Smooth muscle cell (in vitro differentiated cells): Measurements from ENCODE around the gene SH3GL1. TPM values are rescaled to one million over a fixed set of nuclear protein-coding genes. Genes with fewer than 3 reads are reported as not detected.

ENCODE experiments used
- DNase-seq: peaks from one replicate; lab custom pipeline; 2025; ENCODE audit not compliant: unreplicated experiment; lab: John Stamatoyannopoulos, UW
- H2AFZ ChIP-seq: fragments of 200-600 bp; sonication (generic); 2 replicates; pipeline ENCODE4 v1.6.0; 2016; ENCODE audit warnings: antibody characterized with exemption, low read depth, mild to moderate bottlenecking
- H3F3A ChIP-seq: fragments of 200-600 bp; sonication (generic); 2 replicates; pipeline ENCODE4 v1.6.0; 2017; ENCODE audit warnings: antibody characterized with exemption, low read depth
- H3K27ac ChIP-seq: fragments of 200-600 bp; sonication (generic); 2 replicates; pipeline ENCODE4 v1.5.1; 2016; ENCODE audit warnings: low read depth, mild to moderate bottlenecking
- H3K27me3 ChIP-seq: fragments of 200-600 bp; sonication (generic); 2 replicates; pipeline ENCODE4 v1.6.1; 2016; ENCODE audit warnings: low read depth, mild to moderate bottlenecking
- H3K36me3 ChIP-seq: fragments of 200-600 bp; sonication (generic); 2 replicates; pipeline ENCODE4 v1.5.1; 2016; ENCODE audit warnings: low read depth
- H3K4me1 ChIP-seq: fragments of 200-600 bp; sonication (generic); 2 replicates; pipeline ENCODE4 v1.5.1; 2016; ENCODE audit warnings: low read depth
- H3K4me2 ChIP-seq: fragments of 200-600 bp; sonication (generic); 2 replicates; pipeline ENCODE4 v1.6.0; 2016; ENCODE audit warnings: mild to moderate bottlenecking
- H3K4me3 ChIP-seq: fragments of 200-600 bp; sonication (generic); 2 replicates; pipeline ENCODE4 v1.5.1; 2016; ENCODE audit warnings: mild to moderate bottlenecking
- H3K79me2 ChIP-seq: fragments of 200-600 bp; sonication (generic); 2 replicates; pipeline ENCODE4 v1.6.0; 2016; ENCODE audit warnings: low read depth, mild to moderate bottlenecking
- H3K9ac ChIP-seq: fragments of 200-600 bp; sonication (generic); 2 replicates; pipeline ENCODE4 v1.6.0; 2016; ENCODE audit warnings: low read depth
- H3K9me3 ChIP-seq: fragments of 200-600 bp; sonication (generic); replicated peaks from 2 replicates; pipeline ENCODE4 v1.5.1; 2016; ENCODE audit warnings: low read depth
- H4K20me1 ChIP-seq: fragments of 200-600 bp; sonication (generic); 2 replicates; pipeline ENCODE4 v1.6.0; 2016; ENCODE audit warnings: low read depth
- CTCF ChIP-seq: fragments of 200-600 bp; sonication (generic); IDR thresholded peaks from 2 replicates; pipeline ENCODE4 v1.5.1; 2017; ENCODE audit warnings: borderline replicate concordance, mild to moderate bottlenecking, antibody characterized with exemption; ENCODE audit not compliant: insufficient read depth, poor library complexity, severe bottlenecking
- WGBS: methylation state at CpG from one replicate; pipeline ENCODE4 v1.1.7; 2016; ENCODE audit warnings: low lambda C conversion rate; 5-methylcytosine and 5-hydroxymethylcytosine counted together
- polyA plus RNA-seq: library from polyadenylated mRNA; unstranded; fragments of >200 nt; fragmentation: Nextera tagmentation; extraction: Ambion mirVana; gene quantifications from 2 replicates; pipeline ENCODE4 v1.2.1, GENCODE V29; 2016
- total RNA-seq: library from RNA; depleted of rRNA; stranded (reverse); fragments of >200 nt; gene quantifications from 2 replicates; pipeline ENCODE4 v1.2.3, GENCODE V29; 2014

Gene SH3GL1
- total and polyA plus RNA-seq, 2 experiments from 2014 or later = 52.9 to 120 TPM

DNA sequence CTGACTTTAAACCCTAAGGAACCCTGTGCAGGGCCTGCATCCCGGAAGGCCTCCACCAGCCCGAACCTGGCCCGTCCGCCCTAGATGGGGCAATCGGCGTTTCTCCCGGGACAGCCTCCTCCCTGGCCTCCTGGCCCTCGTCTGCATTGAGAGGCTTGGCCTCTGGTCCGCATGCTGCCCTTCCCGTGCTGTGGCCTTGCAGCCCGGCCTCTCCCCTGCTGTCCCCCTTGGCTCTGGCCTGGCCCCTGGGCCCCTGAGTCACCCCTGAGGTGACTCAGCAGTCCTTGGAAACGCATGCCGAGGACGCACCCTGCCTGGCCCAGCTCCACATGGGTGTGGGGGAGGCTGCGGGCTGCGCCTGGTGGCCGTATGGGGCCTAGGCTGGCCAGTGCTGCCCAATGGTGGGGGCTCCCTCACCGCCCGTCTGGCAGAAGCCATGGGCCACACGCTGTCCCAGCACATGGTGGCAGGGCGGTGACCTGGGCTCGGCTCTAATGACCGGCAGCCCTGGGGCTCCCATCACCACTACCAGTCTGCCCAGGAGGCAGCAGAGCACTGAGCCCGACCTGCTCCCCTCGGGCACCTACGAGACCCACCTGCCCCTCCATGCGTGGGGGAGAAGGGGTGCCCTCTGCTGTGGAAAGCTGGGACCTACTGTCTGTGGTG, 25.7 kb downstream of the SH3GL1 start:
- Histone ChIP-seq H4K20me1 (peaks cover 100% of the 10 kb centered on the region), H3K4me2 (peak overlapping the region; percentile 53), H3K79me2 (peaks cover 73% of the 10 kb centered on the region), H3K4me1 (peaks cover 53% of the 10 kb centered on the region), H3F3A (peaks cover 43% of the 10 kb centered on the region), H3K27me3 (no peaks in the 10 kb centered on the region), H3K9ac (peak overlapping the region; percentile 84), H3K4me3 (no peak overlapping the region), H3K9me3 (no peaks in the 10 kb centered on the region), H3K27ac (peak overlapping the region; percentile 95), H2AFZ (no peak overlapping the region), H3K36me3 (no peaks in the 10 kb centered on the region)
- DNase-seq = peak; percentile 84
- TF ChIP-seq CTCF = no peak
- WGBS = 28% methylated on average over 24 of the region's 27 CpGs

GRCh38 chr19:4373601-4374497, 26.5 kb downstream of the SH3GL1 start:
- Histone ChIP-seq H3K27me3 (no peaks in the 10 kb centered on the region), H3K36me3 (no peaks in the 10 kb centered on the region), H3K79me2 (peaks cover 73% of the 10 kb centered on the region), H3K9me3 (no peaks in the 10 kb centered on the region), H4K20me1 (peaks cover 100% of the 10 kb centered on the region), H3K4me2 (peak overlapping the region; percentile 53), H3F3A (peaks cover 43% of the 10 kb centered on the region), H3K9ac (peak overlapping the region; percentile 84), H3K4me3 (no peak overlapping the region), H3K4me1 (peaks cover 61% of the 10 kb centered on the region), H3K27ac (peak overlapping the region; percentile 95), H2AFZ (no peak overlapping the region)
- TF ChIP-seq CTCF = no peak
- 42% methylated on average over 25 of the region's 25 CpGs for WGBS
- DNase-seq = peak; percentile 84

DNA sequence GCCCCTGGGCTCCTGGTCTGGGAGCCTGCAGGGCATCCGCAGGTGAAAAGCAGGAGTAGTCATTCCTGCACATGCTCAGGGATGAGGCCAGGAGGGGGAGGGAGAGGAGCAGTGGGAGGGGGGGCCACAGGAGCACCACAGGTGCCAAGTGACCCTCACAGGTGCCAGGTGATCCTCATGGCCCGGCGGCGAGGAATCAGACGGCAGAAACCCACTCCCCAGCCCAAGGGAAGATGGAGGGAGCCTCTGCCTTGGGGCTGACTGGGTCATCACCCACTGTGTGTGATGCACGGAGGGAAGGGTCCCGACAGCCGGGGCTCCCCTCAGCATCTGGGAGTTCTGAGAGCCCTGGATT, 27.4 kb downstream of the SH3GL1 start:
- H3K79me2 ChIP-seq = peaks cover 73% of the 10 kb centered on the region
- H3K36me3 ChIP-seq = no peaks in the 10 kb centered on the region
- H3K9me3 ChIP-seq = no peaks in the 10 kb centered on the region
- 98% methylated on average over 7 of the region's 8 CpGs for WGBS
- no peaks in the 10 kb centered on the region for H3K27me3 ChIP-seq
- peaks cover 43% of the 10 kb centered on the region for H3F3A ChIP-seq
- peaks cover 100% of the 10 kb centered on the region for H4K20me1 ChIP-seq
- no peak overlapping the region for H3K4me3 ChIP-seq
- no peak overlapping the region for H3K9ac ChIP-seq
- peak overlapping the region; percentile 95 for H3K27ac ChIP-seq
- no peak for DNase-seq
- no peak overlapping the region for H2AFZ ChIP-seq
- no peak for TF ChIP-seq CTCF
- H3K4me2 ChIP-seq = peak overlapping the region; percentile 53
- peaks cover 61% of the 10 kb centered on the region for H3K4me1 ChIP-seq
